ENCODE measurements around the gene WWC2. TPM values are rescaled to one million over a fixed set of nuclear protein-coding genes. Genes with fewer than 3 reads are reported as not detected.

Gene WWC2
- 10 to 100 TPM; 51.7 to 54.7 (median 53.5) TPM for polyA plus RNA-seq (ENCODE audit: insufficient read length in 3 of 3)

DNA sequence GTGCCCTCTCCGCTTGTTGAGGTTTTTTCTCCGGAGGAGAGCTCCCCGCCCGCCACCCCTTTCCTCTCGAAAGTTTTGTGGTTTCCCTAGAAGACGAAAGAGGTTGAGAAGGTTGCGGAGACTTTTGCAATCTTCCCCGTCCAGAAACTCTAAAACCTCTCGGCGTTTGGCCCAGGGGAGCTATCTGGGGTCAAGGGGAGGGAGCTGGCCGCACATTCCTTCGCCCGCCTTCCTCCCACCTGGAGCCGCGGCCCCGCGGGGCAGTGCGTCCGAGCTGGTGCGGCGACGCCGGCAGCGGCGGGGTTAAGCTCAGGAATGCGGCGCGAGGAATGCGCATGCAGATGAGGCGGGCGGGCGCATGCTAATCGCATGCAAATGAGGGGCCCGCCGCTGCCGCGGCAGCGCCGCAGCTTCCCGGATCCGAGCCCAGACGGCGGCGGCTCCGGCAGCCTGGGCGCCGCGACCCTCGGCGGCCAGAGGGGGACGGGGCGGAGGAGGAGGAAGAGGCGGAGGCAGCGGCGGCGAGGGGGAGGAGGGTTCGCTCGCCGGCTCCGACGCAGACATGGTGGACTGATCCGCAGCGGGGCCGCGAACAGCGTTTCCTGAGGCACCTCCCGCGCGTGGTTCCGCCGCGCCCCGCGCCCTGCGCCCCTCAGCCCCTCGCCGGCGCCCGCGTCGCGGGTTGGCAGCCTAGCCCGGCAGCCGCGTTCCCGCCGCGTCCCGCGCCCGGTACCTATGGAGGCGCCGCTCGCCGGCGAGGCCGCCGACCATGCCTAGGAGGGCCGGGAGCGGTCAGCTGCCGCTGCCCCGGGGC lies at the start of gene WWC2:
Gene WWC2 (plus strand): TSS at position 535 of the 814 bp plus-strand sequence. CDS start 235 bp downstream, at position 770.
- peak in 2 of 3 donors; percentile 80 to 90 for DNase-seq (ENCODE audit: low read depth in 3 of 3, low spot score in 2 of 3)

DNA sequence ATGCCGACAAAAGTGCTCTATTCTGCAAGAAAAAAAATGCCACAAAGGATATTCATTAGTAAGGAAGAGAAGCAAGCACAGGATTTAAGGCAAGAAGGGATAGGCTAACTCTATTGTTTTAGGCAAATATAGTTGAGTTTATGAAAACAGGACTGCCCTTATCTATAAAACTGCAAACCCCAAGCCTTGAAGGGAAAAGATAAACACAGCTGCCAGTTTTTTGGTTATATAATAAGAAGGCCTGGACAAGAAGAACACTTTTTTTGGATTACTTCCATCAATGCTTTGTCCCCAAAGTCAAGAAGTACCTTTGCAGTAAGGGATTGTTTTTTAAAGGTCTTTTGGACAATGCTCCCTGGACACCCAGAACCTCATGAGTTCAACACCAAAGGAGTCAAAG lies 45.4 kb upstream of the WWC2 start:
- no peak for DNase-seq (ENCODE audit: low read depth in 3 of 3, low spot score in 2 of 3)

GRCh38 chr4:183057255-183057654 lies 41.8 kb upstream of the WWC2 start:
- DNase-seq (ENCODE audit: low read depth in 3 of 3, low spot score in 2 of 3): no peak

DNA sequence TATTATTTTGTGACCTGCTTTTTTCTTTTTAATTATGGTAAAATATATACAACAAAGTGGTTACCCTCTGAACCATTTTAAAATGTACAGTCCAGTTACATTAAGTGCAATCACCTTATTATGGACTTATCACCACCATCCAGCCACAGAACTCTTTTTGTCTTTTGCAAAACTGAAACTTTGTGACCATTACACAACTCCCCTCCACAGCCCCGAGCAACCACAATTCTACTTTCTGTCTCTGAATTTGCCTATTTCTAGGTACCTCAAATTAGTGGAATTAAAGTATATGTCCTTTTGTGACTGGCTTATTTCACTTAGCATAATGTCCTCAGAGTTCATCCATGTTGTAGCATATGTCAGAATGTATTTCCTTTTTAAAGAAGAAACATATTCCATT lies 39.3 kb upstream of the WWC2 start:
- no peak for DNase-seq (ENCODE audit: low read depth in 3 of 3, low spot score in 2 of 3)

DNA sequence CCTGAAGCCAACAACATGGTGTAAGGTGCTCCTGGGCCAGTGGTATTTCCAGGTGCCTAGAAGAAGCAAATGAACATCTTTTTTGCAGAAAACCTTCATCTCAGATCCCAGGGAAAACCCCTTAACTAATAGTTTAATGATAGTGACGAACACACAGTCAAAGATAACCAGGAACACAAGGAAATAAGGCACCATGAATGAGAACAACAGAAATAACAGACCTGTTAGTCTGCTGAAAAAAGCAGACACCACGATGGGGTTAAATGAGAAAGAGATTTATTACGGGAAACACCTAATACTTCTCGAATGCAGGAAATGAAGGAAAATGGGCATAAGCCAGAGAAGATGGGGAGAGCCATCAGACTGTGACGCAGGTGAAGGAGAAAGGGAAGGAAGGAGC lies 30.6 kb upstream of the WWC2 start:
- no peak for DNase-seq (ENCODE audit: low read depth in 3 of 3, low spot score in 2 of 3)

GRCh38 chr4:183071222-183071621 lies 27.8 kb upstream of the WWC2 start:
- DNase-seq (ENCODE audit: low read depth in 3 of 3, low spot score in 2 of 3): no peak

GRCh38 chr4:183072176-183072575 lies 26.9 kb upstream of the WWC2 start:
- DNase-seq (ENCODE audit: low read depth in 3 of 3, low spot score in 2 of 3): no peak

- no peak for DNase-seq (ENCODE audit: low read depth in 3 of 3, low spot score in 2 of 3)
These were observed 25.3 kb upstream of the WWC2 start for GRCh38 chr4:183073838-183074145.

DNA sequence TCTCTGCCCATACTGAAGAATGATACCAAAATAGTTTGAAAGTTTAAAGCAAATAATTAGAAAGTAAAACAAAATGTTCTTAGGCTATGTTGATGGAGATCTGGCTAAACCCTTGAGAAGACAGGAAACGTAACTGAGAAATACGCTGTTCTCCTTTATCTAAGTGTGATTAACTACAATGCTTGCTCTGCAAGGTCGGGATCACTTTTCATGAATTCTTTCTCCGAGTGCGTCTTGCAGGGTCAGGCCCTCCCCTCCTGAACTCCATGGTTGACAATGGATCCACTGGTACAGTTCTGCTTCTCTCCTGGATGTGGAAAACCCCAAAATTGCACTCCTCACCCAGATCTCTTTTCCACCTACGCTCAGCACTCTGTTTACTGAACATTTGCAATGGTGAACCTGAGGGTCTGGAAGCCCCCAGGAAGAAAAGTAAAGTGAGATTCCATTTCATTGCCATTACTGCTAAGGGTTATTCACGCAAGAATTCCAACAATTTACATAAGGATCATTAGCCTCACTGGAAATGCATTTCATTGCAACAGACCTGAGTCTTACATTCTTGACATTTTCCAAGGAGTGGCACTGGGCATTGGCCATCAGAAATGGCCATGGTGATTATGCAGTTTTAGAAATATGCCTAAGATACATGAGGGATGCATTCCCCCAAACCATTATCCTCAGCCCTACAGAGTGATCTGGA lies 24.6 kb upstream of the WWC2 start:
- no peak for DNase-seq (ENCODE audit: low read depth in 3 of 3, low spot score in 2 of 3)

DNA sequence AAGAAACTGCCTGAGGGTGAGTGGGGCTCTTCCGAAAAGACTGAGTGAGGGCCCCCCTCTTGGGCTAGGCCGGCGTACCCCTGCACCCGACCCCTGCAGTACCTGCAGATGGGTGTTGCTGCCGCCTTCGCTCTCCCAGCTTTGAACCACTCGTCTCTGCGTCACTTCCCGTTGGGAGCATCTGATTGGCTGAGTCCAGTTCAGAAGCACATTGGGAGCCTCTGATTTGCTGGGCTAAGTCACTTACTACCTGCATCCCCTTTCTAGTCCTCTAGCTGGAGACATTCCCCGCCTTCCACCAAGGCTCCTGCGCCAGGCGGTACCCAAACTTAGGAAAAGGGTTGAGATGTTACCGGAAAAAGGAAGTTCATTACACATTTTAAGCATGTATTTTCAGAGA lies 20.4 kb upstream of the WWC2 start:
- DNase-seq (ENCODE audit: low read depth in 3 of 3, low spot score in 2 of 3): no peak

DNA sequence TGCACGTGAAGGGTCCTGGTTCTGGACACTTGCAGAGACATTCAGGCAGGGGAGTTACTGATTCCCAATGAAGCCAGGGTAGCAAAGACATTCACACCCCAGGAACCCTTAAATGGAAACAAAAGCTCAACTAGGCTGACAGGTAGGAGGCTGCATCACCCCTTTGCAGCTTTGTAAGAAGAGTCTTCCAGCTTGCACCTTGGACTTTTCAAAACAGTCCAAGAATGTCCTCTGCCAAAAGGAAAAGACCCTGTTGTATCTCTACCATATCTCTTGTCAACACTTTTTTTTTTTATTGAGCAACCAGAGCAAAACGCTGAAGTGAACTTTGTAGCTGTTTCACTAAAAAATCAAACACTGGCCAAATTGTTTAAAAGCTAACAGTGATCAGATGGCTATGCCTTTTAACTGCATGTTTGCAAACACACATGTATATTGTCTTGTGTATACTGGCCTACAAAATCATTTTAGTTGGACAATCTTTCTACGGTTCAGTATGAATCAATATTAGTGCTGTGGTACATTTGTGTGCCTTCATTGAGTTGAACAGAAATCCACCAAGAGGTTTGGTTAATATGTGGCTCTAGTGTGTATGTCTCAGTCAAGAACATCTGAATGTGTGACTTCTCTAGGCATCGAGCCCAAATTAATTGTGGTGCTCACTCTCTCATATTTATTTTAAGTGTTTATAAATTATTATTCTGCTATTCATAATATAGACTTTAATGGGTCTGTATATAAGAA lies 18.5 kb upstream of the WWC2 start:
- no peak for DNase-seq (ENCODE audit: low read depth in 3 of 3, low spot score in 2 of 3)

GRCh38 chr4:183081116-183081469 lies 18.0 kb upstream of the WWC2 start:
- no peak for DNase-seq (ENCODE audit: low read depth in 3 of 3, low spot score in 2 of 3)

- DNase-seq (ENCODE audit: low read depth in 3 of 3, low spot score in 2 of 3): no peak
These were observed 17.0 kb upstream of the WWC2 start for GRCh38 chr4:183082053-183082452.

GRCh38 chr4:183094393-183095198 lies 4.5 kb upstream of the WWC2 start:
- DNase-seq (ENCODE audit: low read depth in 3 of 3, low spot score in 2 of 3): no peak

- no peak for DNase-seq (ENCODE audit: low read depth in 3 of 3, low spot score in 2 of 3)
These were observed 3.9 kb upstream of the WWC2 start for GRCh38 chr4:183095199-183095512.

DNA sequence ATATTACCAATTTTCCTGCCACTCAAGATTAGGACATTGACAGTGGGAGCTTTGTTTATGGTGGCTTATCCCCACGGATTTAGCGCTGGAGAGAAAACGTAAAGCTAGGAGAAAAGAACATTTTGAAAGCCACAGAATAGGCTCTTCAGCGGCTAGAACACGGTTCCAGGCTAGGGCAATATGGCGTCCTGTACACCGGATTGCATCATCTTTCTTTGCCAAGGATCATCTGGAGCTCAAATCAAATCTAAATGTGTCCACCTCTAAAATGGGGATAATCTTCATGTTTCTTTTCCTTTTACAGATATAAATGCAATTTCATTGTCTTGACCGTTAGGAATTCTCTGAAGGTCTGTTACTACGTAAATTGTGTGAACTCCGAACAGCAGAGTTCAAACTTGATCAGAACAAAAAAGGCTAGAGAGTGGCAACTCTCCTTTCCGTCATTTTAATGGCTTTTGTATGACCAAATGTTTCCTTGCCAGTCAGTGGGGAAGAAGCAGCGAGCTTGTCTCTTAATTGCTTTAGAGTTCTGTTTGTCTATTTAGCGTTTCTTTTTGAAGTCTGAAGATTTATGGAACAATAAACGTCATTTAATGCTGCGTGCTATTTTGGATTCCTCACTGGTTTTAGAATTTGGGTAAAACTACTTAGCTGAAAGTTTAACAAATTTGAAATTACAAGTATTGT lies 2.6 kb upstream of the WWC2 start:
- no peak for DNase-seq (ENCODE audit: low read depth in 3 of 3, low spot score in 2 of 3)

GRCh38 chr4:183097231-183098018 lies 1.6 kb upstream of the WWC2 start:
- DNase-seq (ENCODE audit: low read depth in 3 of 3, low spot score in 2 of 3): no peak

DNA sequence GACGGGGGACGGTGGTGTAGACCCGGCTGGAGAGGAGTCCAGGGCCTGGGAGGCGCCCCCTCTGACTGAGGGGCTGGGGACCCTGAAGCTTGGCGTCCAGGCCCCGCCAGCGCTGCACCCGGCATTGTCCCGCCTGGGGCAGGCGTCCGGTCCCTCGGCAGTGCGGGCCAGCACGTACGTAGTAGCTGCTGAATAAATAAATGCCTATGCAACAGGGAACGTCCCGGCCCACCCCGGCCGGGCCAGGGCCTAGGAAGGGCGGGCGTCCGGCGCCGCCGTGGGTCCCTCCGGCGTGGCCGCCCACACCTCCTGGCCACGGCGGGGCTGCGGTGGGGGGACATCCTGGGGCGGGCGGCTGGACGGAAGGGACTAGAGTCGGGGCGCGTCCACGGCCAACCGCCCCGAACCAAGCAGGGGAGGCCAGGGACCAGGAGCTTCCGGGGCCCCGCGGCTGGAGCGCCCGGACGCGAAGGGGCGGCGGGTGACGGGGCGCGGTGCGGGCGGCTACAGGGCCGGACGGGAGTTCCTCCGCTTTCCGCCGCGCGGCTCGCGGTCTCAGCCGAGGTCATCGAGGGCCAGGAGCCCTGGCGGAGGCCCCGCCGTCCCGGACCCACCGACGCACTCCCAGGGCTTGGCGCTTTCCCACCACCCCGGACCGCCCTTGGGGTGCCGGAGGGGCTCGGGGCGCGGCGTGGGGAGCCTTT lies 886 bp upstream of the WWC2 start:
- DNase-seq (ENCODE audit: low read depth in 3 of 3, low spot score in 2 of 3): no peak

Data from right renal cortex interstitium (tissue), 3 donors.